Heart left ventricle (tissue), 16 donors: ENCODE measurements around the gene GNB2. TPM values are rescaled to one million over a fixed set of nuclear protein-coding genes. Genes with fewer than 3 reads are reported as not detected.
"Not testable (repeated sequence)": the region's sequence is repeated elsewhere in the genome, so short reads cannot be mapped to it uniquely, and the experiment has no call there.

Source experiments
- ATAC-seq, 4 donors: fragments of 200-7000 bp; cut with Tn5 transposase; one replicate each; pipeline ENCODE4 v1.9.1; 2020 to 2022; ENCODE audit warnings: moderate library complexity in 4 of 4, mild to moderate bottlenecking in 3 of 4, moderate number of reproducible peaks in 1 of 4
- DNase-seq, 5 donors: peaks; one replicate each; pipeline ENCODE4 v3.0.0-alpha.2; 2020
- H3K27ac ChIP-seq, 12 donors: fragments of 200-600 bp; sonication (generic) in 4 of 12; one replicate each; pipeline versions ENCODE4 v1.5.0 to v1.8.0; 2016 to 2022; ENCODE audit warnings: mild to moderate bottlenecking in 2 of 12
- H3K27me3 ChIP-seq, 9 donors: fragments of 200-600 bp; sonication (generic) in 2 of 9; one replicate each; pipeline versions ENCODE4 v1.5.1 to v1.8.0; 2016 to 2022; ENCODE audit warnings: mild to moderate bottlenecking in 3 of 9
- H3K36me3 ChIP-seq, 9 donors: fragments of 200-600 bp; sonication (generic) in 2 of 9; one replicate each; pipeline versions ENCODE4 v1.5.0 to v1.8.0; 2018 to 2022; ENCODE audit warnings: mild to moderate bottlenecking in 2 of 9
- H3K4me1 ChIP-seq, 12 donors: fragments of 200-600 bp; sonication (generic) in 4 of 12; one replicate each; pipeline versions ENCODE4 v1.5.0 to v1.8.0; 2016 to 2022; ENCODE audit warnings: mild to moderate bottlenecking in 3 of 12
- H3K4me3 ChIP-seq, 12 donors: fragments of 200-600 bp; sonication (generic) in 4 of 12; one replicate each; pipeline versions ENCODE4 v1.5.0 to v1.8.0; 2017 to 2022; ENCODE audit warnings: mild to moderate bottlenecking in 9 of 12, moderate library complexity in 4 of 12
- H3K9me3 ChIP-seq, 12 donors: fragments of 200-600 bp; sonication (generic) in 4 of 12; one replicate each; pipeline versions ENCODE4 v1.5.0 to v1.8.0; 2016 to 2022; ENCODE audit warnings: mild to moderate bottlenecking in 1 of 12
- POLR2A ChIP-seq, 2 donors: fragments of 450-650 bp; IDR thresholded peaks; one replicate each; pipeline ENCODE4 v1.6.1; 2017; ENCODE audit warnings: antibody characterized with exemption in 2 of 2, mild to moderate bottlenecking in 2 of 2, moderate library complexity in 2 of 2
- WGBS, 4 donors: extraction: QIAGEN DNeasy Blood & Tissue Kit in 2 of 4; methylation state at CpG; one replicate each; pipeline versions ENCODE4 v1.1.5 to v1.1.7; 2013 to 2018; 5-methylcytosine and 5-hydroxymethylcytosine counted together
- intact Hi-C, 10 donors: fragments of 100-400 bp; cut with DNase I; formaldehyde crosslinking; loops; one replicate each; pipeline versions ENCODE4 v1.11.1 to v1.14.2; 2022
- polyA plus RNA-seq, 2 donors: library from polyadenylated mRNA; stranded (reverse); fragments of 200-250 nt; gene quantifications; one replicate each; pipeline ENCODE4 v1.2.3, GENCODE V29; 2013
- total RNA-seq, 9 donors: library from RNA; depleted of rRNA in 2 of 9; stranded (reverse); fragments of >200 nt in 2 of 9; fragmentation: NEBNext Ultra II Directional in 3 of 9; extraction: Animal tissue kit (Norgen Biotek cat#: 25700) in 3 of 9; gene quantifications; one replicate each; pipeline versions ENCODE4 v1.1.0 to v1.2.4, GENCODE V29; 2016 to 2023
- TF ChIP-seq, protein P1 (sequence below), 12 donors: fragments of 200-600 bp; sonication (generic) in 4 of 12; IDR thresholded peaks; one replicate each; pipeline versions ENCODE4 v1.5.0 to v1.8.0; 2018 to 2022; ENCODE audit warnings: antibody characterized with exemption in 12 of 12, mild to moderate bottlenecking in 5 of 12
- donor health status: ischemic (EF 13 %, LVEDD 7.1; RV severe dilation, severe dysfunction).
- donor health status: healthy with polysubstance abuse.
- donor health status: DM: no; HTN: yes; CAD: no.
- donor health status: DM: no; HTN: no; CAD: no.
- donor health status: ischemic (EF 25% LVEDD 6.9; RV normal size, moderate dysfunction).
- donor health status: ischemic (EF 25% LVEDD 5.7; RV mildly dilated, moderate dysfunction).
- donor health status: healthy.
- donor health status: DM: yes; HTN: yes; CAD: no.
- donor health status: ischemic (EF 35%, LVEDD 5.7; RV mildly dilated, moderate dysfunction).
- donor health status: nonischemic (EF 11% LVEDD 7.7; RV severe dilation, severe dysfunction).
- donor health status: DM: yes; HTN: yes; CAD: no.
- donor health status: PGD.
- donor health status: ischemic (EF 29% LVEDD 5.4; RV normal size, mild dysfunction).
- donor health status: nonischemic (EF 23%, LVEDD 6.1; RV moderate dilation, normal function).

The GNB2 gene
- total and polyA plus RNA-seq, 11 donors = 48.0 to 199 (median 122) TPM

DNA sequence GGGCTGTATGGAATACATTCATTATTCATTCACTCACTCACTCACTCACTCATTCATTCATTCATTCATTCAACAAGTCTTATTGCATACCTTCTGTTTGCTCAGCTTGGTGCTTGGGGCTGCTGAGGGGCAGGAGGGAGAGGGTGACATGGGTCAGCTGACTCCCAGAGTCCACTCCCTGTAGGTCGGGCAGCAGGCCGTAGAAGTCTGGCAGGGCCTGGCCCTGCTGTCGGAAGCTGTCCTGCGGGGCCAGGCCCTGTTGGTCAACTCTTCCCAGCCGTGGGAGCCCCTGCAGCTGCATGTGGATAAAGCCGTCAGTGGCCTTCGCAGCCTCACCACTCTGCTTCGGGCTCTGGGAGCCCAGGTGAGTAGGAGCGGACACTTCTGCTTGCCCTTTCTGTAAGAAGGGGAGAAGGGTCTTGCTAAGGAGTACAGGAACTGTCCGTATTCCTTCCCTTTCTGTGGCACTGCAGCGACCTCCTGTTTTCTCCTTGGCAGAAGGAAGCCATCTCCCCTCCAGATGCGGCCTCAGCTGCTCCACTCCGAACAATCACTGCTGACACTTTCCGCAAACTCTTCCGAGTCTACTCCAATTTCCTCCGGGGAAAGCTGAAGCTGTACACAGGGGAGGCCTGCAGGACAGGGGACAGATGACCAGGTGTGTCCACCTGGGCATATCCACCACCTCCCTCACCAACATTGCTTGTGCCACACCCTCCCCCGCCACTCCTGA lies 49.1 kb downstream of the GNB2 start:
- ATAC-seq (no peak), DNase-seq (peak in 1 of 5 donors; percentile 38)
- Histone ChIP-seq H3K36me3 (no peaks in the 10 kb centered on the region), H3K27ac (no peak overlapping the region), H3K4me1 (peaks cover 0 to 11% (median 0%) of the 10 kb centered on the region in 12 donors), H3K27me3 (peaks cover 11 to 61% (median 36%) of the 10 kb centered on the region in 9 donors), H3K9me3 (no peaks in the 10 kb centered on the region), H3K4me3 (no peak overlapping the region)
- WGBS, 4 donors = 80 to 84% (median 82%) methylated on average over 16 to 17 of the region's 17 CpGs
- TF ChIP-seq, protein P1, sequence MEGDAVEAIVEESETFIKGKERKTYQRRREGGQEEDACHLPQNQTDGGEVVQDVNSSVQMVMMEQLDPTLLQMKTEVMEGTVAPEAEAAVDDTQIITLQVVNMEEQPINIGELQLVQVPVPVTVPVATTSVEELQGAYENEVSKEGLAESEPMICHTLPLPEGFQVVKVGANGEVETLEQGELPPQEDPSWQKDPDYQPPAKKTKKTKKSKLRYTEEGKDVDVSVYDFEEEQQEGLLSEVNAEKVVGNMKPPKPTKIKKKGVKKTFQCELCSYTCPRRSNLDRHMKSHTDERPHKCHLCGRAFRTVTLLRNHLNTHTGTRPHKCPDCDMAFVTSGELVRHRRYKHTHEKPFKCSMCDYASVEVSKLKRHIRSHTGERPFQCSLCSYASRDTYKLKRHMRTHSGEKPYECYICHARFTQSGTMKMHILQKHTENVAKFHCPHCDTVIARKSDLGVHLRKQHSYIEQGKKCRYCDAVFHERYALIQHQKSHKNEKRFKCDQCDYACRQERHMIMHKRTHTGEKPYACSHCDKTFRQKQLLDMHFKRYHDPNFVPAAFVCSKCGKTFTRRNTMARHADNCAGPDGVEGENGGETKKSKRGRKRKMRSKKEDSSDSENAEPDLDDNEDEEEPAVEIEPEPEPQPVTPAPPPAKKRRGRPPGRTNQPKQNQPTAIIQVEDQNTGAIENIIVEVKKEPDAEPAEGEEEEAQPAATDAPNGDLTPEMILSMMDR (IDR thresholded peaks at IDR 0.05) = no peak
- TF ChIP-seq POLR2A (IDR thresholded peaks at IDR 0.05) = no peak
- intact Hi-C loops = loop anchor here in 2 of 10 donors (10.0 kb wide), 2 partner anchors 158 to 258 kb away; partner anchors contain the start of gene SPACDR (in 1 of the 2)

DNA sequence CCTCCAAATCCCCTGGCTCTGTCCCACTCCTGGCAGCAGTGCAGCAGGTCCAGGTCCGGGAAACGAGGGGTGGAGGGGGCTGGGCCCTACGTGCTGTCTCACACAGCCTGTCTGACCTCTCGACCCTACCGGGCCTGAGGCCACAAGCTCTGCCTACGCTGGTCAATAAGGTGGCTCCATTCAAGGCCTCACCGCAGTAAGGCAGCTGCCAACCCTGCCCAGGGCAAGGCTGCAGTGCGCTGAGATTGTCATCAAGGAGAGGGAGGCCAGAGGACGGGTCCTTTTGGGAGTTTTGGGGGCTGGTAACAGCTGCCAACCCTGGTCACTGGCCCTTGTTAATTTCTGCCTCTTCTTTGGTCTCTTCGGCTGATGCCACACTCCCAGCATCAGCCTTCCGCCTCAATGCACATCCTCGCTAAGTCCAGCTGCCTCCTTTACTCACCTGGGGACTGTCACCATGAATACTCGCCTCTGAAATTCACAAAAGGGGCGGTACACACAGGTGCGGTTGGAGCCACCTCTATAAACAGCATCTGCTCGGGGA lies 50.3 kb downstream of the GNB2 start:
- H3K27me3 ChIP-seq = peaks cover 11 to 61% (median 36%) of the 10 kb centered on the region in 9 donors
- peaks cover 0 to 11% (median 0%) of the 10 kb centered on the region in 12 donors for H3K4me1 ChIP-seq
- H3K9me3 ChIP-seq = no peaks in the 10 kb centered on the region
- intact Hi-C loops = loop anchor here in 2 of 10 donors (10.0 kb wide), 2 partner anchors 159 to 259 kb away; partner anchors contain the start of gene SPACDR (in 1 of the 2)
- TF ChIP-seq, protein P1 (IDR thresholded peaks at IDR 0.05) = no peak
- TF ChIP-seq POLR2A (IDR thresholded peaks at IDR 0.05) = no peak
- H3K4me3 ChIP-seq = no peak overlapping the region
- 81 to 87% (median 83%) methylated on average over 16 of the region's 16 CpGs for WGBS, 4 donors
- H3K36me3 ChIP-seq = no peaks in the 10 kb centered on the region
- DNase-seq = peak in 1 of 5 donors; percentile 32
- H3K27ac ChIP-seq = no peak overlapping the region
- no peak for ATAC-seq

DNA sequence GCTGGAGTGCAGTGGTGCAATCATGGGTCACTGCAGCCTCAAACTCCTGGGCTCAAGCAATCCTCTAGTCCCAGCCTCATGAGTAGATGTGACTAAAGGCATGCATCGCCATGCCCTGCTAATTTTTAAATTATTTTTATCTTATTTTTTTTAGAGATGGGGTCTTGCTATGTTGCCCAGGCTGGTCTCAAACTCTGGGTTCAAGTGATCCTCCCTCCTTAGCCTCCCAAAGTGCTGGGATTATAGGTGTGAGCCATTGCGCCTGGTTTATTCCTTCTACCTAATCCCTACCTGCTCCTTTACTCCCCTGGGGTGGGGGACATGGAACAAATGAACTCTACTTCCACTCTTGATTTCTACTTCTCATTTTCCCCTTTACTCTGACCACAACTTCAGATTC lies 50.8 kb downstream of the GNB2 start:
- not testable (repeated sequence) for DNase-seq, H3K4me3 ChIP-seq, ATAC-seq, H3K9me3 ChIP-seq, H3K36me3 ChIP-seq, H3K27ac ChIP-seq
- WGBS, 4 donors = 91 to 95% (median 92%) methylated on average over 2 of the region's 2 CpGs
- intact Hi-C loops = loop anchor here in 2 of 10 donors (10.0 kb wide), 2 partner anchors 160 to 260 kb away; partner anchors contain the start of gene SPACDR (in 1 of the 2)
- H3K4me1 ChIP-seq = peaks cover 0 to 11% (median 0%) of the 10 kb centered on the region in 12 donors
- peaks cover 11 to 57% (median 33%) of the 10 kb centered on the region in 9 donors for H3K27me3 ChIP-seq

DNA sequence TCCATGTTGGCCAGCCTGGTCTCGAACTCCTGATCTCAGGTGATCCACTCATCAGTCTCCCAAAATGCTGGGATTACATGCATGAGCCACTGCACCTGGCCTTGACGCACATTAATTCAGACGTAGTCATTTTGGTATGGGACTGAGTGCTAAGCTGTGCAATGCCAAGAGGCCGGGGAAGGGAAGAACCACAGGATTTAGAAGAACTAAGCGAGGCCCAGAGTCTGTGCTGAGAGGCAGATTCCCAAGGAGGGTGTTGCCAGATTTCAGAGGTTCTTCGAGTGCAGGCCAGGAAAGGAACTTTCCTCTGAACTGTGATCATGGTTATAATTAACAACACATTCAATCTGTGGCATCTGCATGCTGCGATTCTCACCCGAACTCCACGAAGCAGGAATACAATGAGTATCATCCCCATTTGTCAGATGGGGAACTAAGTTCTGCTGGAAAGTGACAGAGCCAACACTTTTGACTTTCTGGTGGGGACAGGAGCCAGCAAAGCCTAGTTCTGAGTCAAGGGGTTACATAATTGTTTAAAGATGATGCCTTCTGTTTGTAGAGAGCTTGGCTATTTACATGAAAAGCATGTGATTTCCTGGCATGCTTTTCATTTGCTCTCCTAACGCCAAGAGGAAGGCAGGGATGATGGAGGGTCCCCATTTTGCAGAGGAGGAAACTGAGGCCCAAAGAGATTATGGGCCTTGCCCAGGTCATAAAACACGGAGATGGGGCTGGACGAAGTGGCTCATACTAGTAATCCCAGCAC lies 53.6 kb downstream of the GNB2 start:
- no peak for ATAC-seq
- Histone ChIP-seq H3K27me3 (peaks cover 0 to 37% (median 9%) of the 10 kb centered on the region in 9 donors), H3K36me3 (no peaks in the 10 kb centered on the region), H3K4me3 (no peak overlapping the region), H3K27ac (no peak overlapping the region), H3K4me1 (peaks cover 0 to 3% (median 0%) of the 10 kb centered on the region in 12 donors), H3K9me3 (no peaks in the 10 kb centered on the region)
- intact Hi-C loops = loop anchor here in 3 of 10 donors (5.0 to 10.0 kb wide), 4 partner anchors 162 to 262 kb away; partner anchors contain the start of gene SPACDR (in 1 of the 3)
- peak in 1 of 5 donors; percentile 3 for DNase-seq
- WGBS, 4 donors = 59 to 68% (median 63%) methylated on average over 12 of the region's 12 CpGs
- no peak for TF ChIP-seq POLR2A (IDR thresholded peaks at IDR 0.05)
- TF ChIP-seq, protein P1 (IDR thresholded peaks at IDR 0.05) = no peak
